Neutrophil (primary cell): ENCODE results near the gene PPARG.

ENCODE experiments used
- H3K27ac ChIP-seq: fragments of 200-600 bp; sonication (generic); 2 replicates; pipeline ENCODE4 v1.5.1; 2016; ENCODE audit warnings: mild to moderate bottlenecking, moderate library complexity
- H3K27me3 ChIP-seq: fragments of 200-600 bp; sonication (generic); 2 replicates; pipeline ENCODE4 v1.6.0; 2016; ENCODE audit warnings: mild to moderate bottlenecking
- H3K36me3 ChIP-seq: fragments of 200-600 bp; sonication (generic); 2 replicates; pipeline ENCODE4 v1.5.1; 2017
- H3K4me1 ChIP-seq, 2 experiments: fragments of 200-600 bp in 1 of 2; sonication (generic) in 1 of 2; 1 replicate in 1 of 2; 2 replicates in 1 of 2; pipeline versions ENCODE4 v1.5.1 to v1.6.1; 2013 to 2016; ENCODE audit warnings: low read depth in 1 of 2, low read length in 1 of 2, mild to moderate bottlenecking in 1 of 2, moderate library complexity in 1 of 2; ENCODE audit not compliant: control insufficient read depth in 1 of 2, insufficient read depth in 1 of 2
- H3K4me3 ChIP-seq, 2 experiments: fragments of 200-600 bp in 1 of 2; sonication (generic) in 1 of 2; 1 replicate in 1 of 2; 2 replicates in 1 of 2; pipeline ENCODE4 v1.5.1; 2013 to 2016; ENCODE audit warnings: low read depth in 1 of 2, low read length in 1 of 2, mild to moderate bottlenecking in 1 of 2, moderate library complexity in 1 of 2
- H3K9me3 ChIP-seq: fragments of 200-600 bp; sonication (generic); 2 replicates; pipeline ENCODE4 v1.5.1; 2016
- TF ChIP-seq, protein P1 (sequence below): fragments of 200-600 bp; sonication (generic); IDR thresholded peaks from 2 replicates; pipeline ENCODE4 v1.5.1; 2016; ENCODE audit warnings: antibody characterized with exemption

Gene PPARG

DNA sequence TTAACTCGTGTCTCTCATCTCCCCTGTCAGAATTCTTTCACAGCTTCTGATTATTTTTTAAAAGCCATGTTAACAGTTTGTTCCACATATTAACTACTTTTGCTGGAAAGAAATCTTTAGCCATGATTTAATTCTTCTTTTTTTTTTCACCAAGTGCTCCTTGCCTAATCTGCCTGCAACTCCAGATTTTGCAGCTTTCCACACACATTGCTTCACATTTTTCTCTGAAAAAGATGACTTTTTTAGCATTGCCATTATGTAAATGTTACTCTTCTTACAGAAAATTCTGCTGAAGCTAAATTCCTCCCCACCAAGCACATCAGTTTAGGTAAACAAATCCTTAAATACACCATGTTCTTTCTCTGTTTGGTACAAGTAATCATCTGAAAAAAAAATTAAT, 23.4 kb upstream of the PPARG start:
- no peaks in the 10 kb centered on the region for H3K27me3 ChIP-seq
- no peak overlapping the region for H3K27ac ChIP-seq
- peaks cover 18 to 23% of the 10 kb centered on the region in 2 experiments for H3K4me1 ChIP-seq
- H3K9me3 ChIP-seq, result no peaks in the 10 kb centered on the region
- H3K36me3 ChIP-seq, result no peaks in the 10 kb centered on the region
- TF ChIP-seq, protein P1, sequence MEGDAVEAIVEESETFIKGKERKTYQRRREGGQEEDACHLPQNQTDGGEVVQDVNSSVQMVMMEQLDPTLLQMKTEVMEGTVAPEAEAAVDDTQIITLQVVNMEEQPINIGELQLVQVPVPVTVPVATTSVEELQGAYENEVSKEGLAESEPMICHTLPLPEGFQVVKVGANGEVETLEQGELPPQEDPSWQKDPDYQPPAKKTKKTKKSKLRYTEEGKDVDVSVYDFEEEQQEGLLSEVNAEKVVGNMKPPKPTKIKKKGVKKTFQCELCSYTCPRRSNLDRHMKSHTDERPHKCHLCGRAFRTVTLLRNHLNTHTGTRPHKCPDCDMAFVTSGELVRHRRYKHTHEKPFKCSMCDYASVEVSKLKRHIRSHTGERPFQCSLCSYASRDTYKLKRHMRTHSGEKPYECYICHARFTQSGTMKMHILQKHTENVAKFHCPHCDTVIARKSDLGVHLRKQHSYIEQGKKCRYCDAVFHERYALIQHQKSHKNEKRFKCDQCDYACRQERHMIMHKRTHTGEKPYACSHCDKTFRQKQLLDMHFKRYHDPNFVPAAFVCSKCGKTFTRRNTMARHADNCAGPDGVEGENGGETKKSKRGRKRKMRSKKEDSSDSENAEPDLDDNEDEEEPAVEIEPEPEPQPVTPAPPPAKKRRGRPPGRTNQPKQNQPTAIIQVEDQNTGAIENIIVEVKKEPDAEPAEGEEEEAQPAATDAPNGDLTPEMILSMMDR, result no peak
- H3K4me3 ChIP-seq, result no peak overlapping the region

DNA sequence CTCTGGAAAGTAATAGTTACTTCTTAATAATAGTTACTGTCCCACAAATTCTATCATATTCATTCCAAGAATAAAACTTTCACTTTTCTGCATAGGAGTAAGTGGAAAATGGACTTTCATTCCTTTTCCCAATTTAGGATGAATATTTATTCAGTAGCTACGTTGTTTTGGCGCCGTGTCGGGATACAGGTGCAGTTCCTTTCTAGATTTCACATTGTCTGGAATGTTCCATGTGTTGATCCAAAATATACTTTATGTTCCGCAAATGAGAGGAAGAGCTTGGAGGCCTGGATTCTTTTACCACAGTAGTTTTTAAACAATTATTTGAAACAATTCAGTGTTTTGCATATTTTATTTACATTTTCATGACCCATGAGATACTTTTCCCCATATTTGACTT, 22.8 kb upstream of the PPARG start:
- Histone ChIP-seq H3K4me3 (no peak overlapping the region), H3K36me3 (no peaks in the 10 kb centered on the region), H3K27ac (no peak overlapping the region), H3K27me3 (no peaks in the 10 kb centered on the region), H3K9me3 (no peaks in the 10 kb centered on the region), H3K4me1 (peaks cover 18 to 23% of the 10 kb centered on the region in 2 experiments)
- TF ChIP-seq, protein P1, result no peak

GRCh38 chr3:12267376-12268030, 21.4 kb upstream of the PPARG start:
- no peaks in the 10 kb centered on the region for H3K27me3 ChIP-seq
- H3K9me3 ChIP-seq, result no peaks in the 10 kb centered on the region
- TF ChIP-seq, protein P1, result no peak
- H3K27ac ChIP-seq, result no peak overlapping the region
- peaks cover 18 to 23% of the 10 kb centered on the region in 2 experiments for H3K4me1 ChIP-seq
- no peaks in the 10 kb centered on the region for H3K36me3 ChIP-seq
- H3K4me3 ChIP-seq, result no peak overlapping the region

GRCh38 chr3:12268049-12268735, 20.7 kb upstream of the PPARG start:
- H3K27me3 ChIP-seq, result no peaks in the 10 kb centered on the region
- no peaks in the 10 kb centered on the region for H3K36me3 ChIP-seq
- H3K9me3 ChIP-seq, result no peaks in the 10 kb centered on the region
- H3K4me3 ChIP-seq, result no peak overlapping the region
- TF ChIP-seq, protein P1, result no peak
- H3K27ac ChIP-seq, result no peak overlapping the region
- H3K4me1 ChIP-seq, result peaks cover 18 to 23% of the 10 kb centered on the region in 2 experiments

DNA sequence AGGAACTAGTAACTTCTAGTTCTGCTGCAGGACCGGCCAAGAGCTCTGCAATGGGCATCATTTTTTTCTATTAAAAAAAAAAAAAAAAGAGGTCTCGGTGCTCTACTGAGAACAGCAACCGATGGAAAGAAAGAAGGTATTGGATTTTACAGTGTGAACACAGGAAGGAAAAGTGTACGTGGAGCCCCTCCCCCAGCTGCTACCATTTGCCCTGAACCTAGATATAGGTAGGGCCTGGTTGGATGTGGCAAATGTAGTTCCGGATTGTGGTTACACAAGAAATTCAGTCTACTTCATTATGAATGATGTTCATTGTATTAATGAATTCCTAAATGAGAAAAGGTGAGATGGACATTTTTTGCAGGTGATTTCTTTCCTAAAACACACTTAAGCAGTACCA, 17.9 kb upstream of the PPARG start:
- H3K36me3 ChIP-seq, result no peaks in the 10 kb centered on the region
- H3K27ac ChIP-seq, result no peak overlapping the region
- peaks cover 10 to 12% of the 10 kb centered on the region in 2 experiments for H3K4me1 ChIP-seq
- TF ChIP-seq, protein P1, result no peak
- no peaks in the 10 kb centered on the region for H3K27me3 ChIP-seq
- no peaks in the 10 kb centered on the region for H3K9me3 ChIP-seq
- H3K4me3 ChIP-seq, result no peak overlapping the region
